ENCODE results near the gene OR2J1. TPM values are rescaled to one million over a fixed set of nuclear protein-coding genes. Genes with fewer than 3 reads are reported as not detected.

The OR2J1 gene
- total and polyA plus RNA-seq, 2 donors (not counting 3 experiments of a cell fraction or from before 2014, with no cell fraction given): not detected

DNA sequence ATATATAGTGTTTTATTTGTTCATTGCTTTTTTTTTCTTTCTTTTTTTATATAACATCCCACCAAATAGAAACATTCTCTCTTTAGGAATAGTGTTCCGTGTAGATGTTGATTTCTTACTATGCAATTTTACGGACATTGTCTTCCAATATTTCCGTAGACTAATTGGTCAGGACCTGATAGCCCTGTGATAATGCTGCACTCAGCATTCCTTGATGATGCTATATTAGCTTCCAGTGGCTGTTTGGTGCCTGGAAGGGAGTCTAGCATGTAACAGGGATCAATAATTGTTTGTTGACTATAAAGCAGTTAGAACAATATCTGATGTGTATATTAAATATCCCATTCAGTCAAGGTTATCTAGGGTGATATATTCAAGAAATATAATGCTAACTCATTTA, 47.6 kb upstream of the OR2J1 start:
- no peak overlapping the region for H2AFZ ChIP-seq (ENCODE audit: low read depth, low read length)
- H3K27ac ChIP-seq (ENCODE audit: insufficient read depth, low read depth, low read length): no peak overlapping the region
- H3K4me1 ChIP-seq (ENCODE audit: control insufficient read depth, extremely low read depth, insufficient read depth, low read length): no peaks in the 10 kb centered on the region
- ChIA-PET CTCF (no interaction called here), POLR2A (no interaction called here)
- TF ChIP-seq POLR2AphosphoS5 (IDR thresholded peaks at IDR 0.05; ENCODE audit: insufficient read depth, low read depth, low read length): no peak
- TF ChIP-seq JUN (IDR thresholded peaks at IDR 0.05; ENCODE audit: borderline replicate concordance, insufficient read depth, insufficient read length, low read depth): no peak
- TF ChIP-seq MYC (IDR thresholded peaks at IDR 0.05; ENCODE audit: low read depth, low read length): no peak
- TF ChIP-seq POLR2A (IDR thresholded peaks at IDR 0.05; ENCODE audit: low read depth, low read length): no peak
- TF ChIP-seq, protein P1, sequence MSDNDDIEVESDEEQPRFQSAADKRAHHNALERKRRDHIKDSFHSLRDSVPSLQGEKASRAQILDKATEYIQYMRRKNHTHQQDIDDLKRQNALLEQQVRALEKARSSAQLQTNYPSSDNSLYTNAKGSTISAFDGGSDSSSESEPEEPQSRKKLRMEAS (IDR thresholded peaks at IDR 0.05; ENCODE audit: insufficient read depth, insufficient read length): no peak
- no peak for TF ChIP-seq FOS (IDR thresholded peaks at IDR 0.05; ENCODE audit: borderline replicate concordance, insufficient read depth, low read length)
- no peak for TF ChIP-seq EZH2 (IDR thresholded peaks at IDR 0.05; ENCODE audit: borderline replicate concordance, low read depth, low read length, severe bottlenecking)
- TF ChIP-seq, protein P2, sequence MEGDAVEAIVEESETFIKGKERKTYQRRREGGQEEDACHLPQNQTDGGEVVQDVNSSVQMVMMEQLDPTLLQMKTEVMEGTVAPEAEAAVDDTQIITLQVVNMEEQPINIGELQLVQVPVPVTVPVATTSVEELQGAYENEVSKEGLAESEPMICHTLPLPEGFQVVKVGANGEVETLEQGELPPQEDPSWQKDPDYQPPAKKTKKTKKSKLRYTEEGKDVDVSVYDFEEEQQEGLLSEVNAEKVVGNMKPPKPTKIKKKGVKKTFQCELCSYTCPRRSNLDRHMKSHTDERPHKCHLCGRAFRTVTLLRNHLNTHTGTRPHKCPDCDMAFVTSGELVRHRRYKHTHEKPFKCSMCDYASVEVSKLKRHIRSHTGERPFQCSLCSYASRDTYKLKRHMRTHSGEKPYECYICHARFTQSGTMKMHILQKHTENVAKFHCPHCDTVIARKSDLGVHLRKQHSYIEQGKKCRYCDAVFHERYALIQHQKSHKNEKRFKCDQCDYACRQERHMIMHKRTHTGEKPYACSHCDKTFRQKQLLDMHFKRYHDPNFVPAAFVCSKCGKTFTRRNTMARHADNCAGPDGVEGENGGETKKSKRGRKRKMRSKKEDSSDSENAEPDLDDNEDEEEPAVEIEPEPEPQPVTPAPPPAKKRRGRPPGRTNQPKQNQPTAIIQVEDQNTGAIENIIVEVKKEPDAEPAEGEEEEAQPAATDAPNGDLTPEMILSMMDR (IDR thresholded peaks at IDR 0.05; ENCODE audit: extremely low read depth in 1 of 2, insufficient read depth in 1 of 2, low read depth in 1 of 2, low read length in 2 of 2): no peak
- no peak for TF ChIP-seq GATA2 (IDR thresholded peaks at IDR 0.05; ENCODE audit: insufficient read depth, insufficient read length, low read depth, low read length)
- no peak overlapping the region for H3K4me3 ChIP-seq (replicated peaks in 1 of 3; ENCODE audit: insufficient read depth in 1 of 3, low read depth in 1 of 3, low read length in 3 of 3)
- intact Hi-C loops (cut with micrococcal nuclease) (no loop called here), dilution Hi-C loops (cut with MboI; ENCODE audit: extremely low pct_ligation_motif_present, low sequenced_read_pairs) (no loop called here)
- no peaks in the 10 kb centered on the region for H4K20me1 ChIP-seq (replicated peaks; ENCODE audit: control insufficient read depth, extremely low read depth, insufficient read depth, low read length)
- no peak for DNase-seq (ENCODE audit: low read depth, low spot score)
- BruUV-seq (replicated peaks): no TSS peak
- H3K9me3 ChIP-seq (replicated peaks; ENCODE audit: control insufficient read depth, insufficient read depth, low read length): no peaks in the 10 kb centered on the region
- no peaks in the 10 kb centered on the region for H3K36me3 ChIP-seq (ENCODE audit: control insufficient read depth in 2 of 2, extremely low read depth in 1 of 2, insufficient read depth in 2 of 2, low read length in 2 of 2)
- no peaks in the 10 kb centered on the region for H3K9me1 ChIP-seq (replicated peaks; ENCODE audit: control insufficient read depth, extremely low read depth, insufficient read depth, low read length)
- no peak for FAIRE-seq
- H3K27me3 ChIP-seq (ENCODE audit: control insufficient read depth in 2 of 2, insufficient read depth in 2 of 2, low read length in 2 of 2): no peaks in the 10 kb centered on the region
- no peak overlapping the region for H3K9ac ChIP-seq (replicated peaks; ENCODE audit: extremely low read depth, insufficient read depth, low read length)
- H3K4me2 ChIP-seq (ENCODE audit: insufficient read depth, low read length): no peak overlapping the region
- H3K79me2 ChIP-seq (ENCODE audit: control insufficient read depth, insufficient read depth, low read length): no peaks in the 10 kb centered on the region

All from endothelial cell of umbilical vein (primary cell).